Testis (tissue), 2 donors: Measurements from ENCODE around the gene CDH23.

Source experiments
- POLR2A ChIP-seq: fragments of 450-650 bp; IDR thresholded peaks from one replicate; pipeline ENCODE4 v1.6.1; 2017; ENCODE audit warnings: antibody characterized with exemption, mild to moderate bottlenecking, moderate library complexity
- TF ChIP-seq, protein P1 (sequence below), 3 experiments: fragments of 450-650 bp in 2 of 3; fragments of 200-600 bp in 1 of 3; sonication (generic) in 1 of 3; IDR thresholded peaks; one replicate each; pipeline ENCODE4 v1.5.1; 2016 to 2019; ENCODE audit warnings: antibody characterized with exemption in 3 of 3, mild to moderate bottlenecking in 2 of 3, moderate library complexity in 1 of 3

GRCh38 chr10:71404503-71405295 is 8.0 kb downstream of the CDH23 start:
- TF ChIP-seq, protein P1, sequence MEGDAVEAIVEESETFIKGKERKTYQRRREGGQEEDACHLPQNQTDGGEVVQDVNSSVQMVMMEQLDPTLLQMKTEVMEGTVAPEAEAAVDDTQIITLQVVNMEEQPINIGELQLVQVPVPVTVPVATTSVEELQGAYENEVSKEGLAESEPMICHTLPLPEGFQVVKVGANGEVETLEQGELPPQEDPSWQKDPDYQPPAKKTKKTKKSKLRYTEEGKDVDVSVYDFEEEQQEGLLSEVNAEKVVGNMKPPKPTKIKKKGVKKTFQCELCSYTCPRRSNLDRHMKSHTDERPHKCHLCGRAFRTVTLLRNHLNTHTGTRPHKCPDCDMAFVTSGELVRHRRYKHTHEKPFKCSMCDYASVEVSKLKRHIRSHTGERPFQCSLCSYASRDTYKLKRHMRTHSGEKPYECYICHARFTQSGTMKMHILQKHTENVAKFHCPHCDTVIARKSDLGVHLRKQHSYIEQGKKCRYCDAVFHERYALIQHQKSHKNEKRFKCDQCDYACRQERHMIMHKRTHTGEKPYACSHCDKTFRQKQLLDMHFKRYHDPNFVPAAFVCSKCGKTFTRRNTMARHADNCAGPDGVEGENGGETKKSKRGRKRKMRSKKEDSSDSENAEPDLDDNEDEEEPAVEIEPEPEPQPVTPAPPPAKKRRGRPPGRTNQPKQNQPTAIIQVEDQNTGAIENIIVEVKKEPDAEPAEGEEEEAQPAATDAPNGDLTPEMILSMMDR (IDR thresholded peaks at IDR 0.05), result no peak
- no peak for TF ChIP-seq POLR2A
